Measurements from ENCODE around the gene PPP2R1B.

DNA sequence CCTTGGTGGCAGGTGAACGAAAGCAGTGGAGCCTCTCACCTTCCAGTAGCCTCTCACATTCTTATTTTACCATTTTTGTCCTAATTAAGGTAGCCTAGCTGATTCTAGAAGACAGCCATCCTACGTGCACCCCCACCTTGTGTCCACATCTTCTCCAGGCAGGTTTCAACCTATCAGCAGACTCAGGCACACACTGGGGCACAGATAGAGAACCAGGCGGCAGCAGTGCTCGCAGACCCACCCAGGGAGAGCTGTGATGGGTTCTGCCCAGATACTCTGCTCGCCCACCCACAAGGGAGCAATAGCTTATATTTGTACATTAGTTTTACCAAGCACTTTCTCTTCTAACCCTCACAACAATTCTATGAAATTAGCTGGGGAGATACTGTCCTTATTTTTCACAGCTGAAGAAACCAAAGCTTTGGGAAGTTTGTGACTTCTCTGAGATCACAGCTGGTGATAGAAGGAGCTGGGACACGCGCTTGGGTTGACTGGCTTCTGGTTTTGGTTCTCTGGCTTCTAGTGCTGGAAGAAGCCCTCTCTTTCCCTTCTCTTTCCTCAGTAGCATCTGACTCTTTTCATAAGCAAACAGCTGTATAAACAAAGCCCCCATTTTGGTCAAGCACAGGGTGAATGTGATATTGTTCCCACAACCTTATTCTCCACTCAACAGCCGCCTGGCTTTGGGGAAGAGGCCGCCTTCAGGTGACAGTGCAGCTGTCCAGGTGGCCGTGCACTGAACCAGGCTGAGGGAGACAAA lies 36.9 kb downstream of the PPP2R1B start:
- TF ChIP-seq POLR2AphosphoS5 (IDR thresholded peaks at IDR 0.05; ENCODE audit: low read depth) (no peak), SPI1 (IDR thresholded peaks at IDR 0.05; ENCODE audit: borderline replicate concordance, low read depth) (no peak)

Data from HL-60 (cell line).